ENCODE measurements around the gene CSKMT. TPM values are rescaled to one million over a fixed set of nuclear protein-coding genes. Genes with fewer than 3 reads are reported as not detected.

Gene CSKMT
- total and polyA plus RNA-seq, 2 donors (not counting 1 experiment from before 2014, with no cell fraction given): 39.0 to 57.3 TPM

DNA sequence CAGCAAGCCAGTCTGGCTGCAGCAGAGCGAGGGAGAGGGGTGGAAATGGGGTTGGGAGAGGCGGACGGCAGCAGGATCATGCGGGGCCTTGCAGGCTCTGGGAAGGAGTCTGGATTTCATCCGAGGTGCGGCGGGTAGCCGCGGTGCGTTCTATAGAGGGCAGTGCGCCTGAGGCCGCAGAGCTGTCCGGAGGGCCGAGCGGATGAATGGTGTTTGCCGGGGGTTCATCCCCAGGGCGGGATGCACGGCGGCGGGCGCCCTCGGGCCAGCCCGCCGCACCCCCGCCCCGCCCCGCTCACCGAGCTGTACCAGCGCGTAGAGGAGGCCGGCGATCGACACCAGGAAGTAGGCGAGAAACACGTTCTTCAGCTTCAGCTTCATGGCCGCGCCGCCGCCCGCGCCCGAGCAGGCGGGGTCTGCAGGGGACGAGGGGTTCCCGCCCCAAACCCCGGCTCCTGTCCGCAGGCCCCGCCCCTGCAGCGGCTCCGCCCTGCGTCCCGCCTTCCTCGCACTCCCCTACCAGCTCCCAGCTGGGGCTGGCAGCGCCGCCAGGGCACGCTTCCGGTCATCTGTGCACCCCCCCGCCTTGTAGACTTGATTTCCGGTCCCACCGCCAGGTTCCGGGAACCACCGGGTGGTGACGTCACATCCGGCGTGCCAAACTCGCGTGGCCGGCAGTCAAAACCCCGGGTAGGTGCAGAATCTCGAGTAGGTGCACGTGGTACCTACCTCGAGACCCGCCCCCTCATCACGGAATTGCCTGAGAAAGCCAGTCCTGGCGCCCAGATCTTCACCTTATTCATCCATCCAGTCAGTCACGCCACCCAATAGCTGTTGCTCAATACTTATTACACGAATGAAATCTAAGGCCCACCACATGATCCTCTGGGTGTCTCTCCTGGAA, 43.3 kb upstream of the CSKMT start, which contains the start of gene B3GAT3:
Gene B3GAT3, minus strand, starts transcription at position 420 of the 904 bp plus-strand sequence. Its CDS starts 39 bp downstream, at position 381.
- intact Hi-C loops (cut with micrococcal nuclease): loop anchor here (1.0 to 2.0 kb wide), 8 partner anchors 10 to 139 kb away; partner anchors contain the start of genes C11orf98, CSKMT, EML3 and GANAB
- WGBS (ENCODE audit: insufficient coverage): under 1% methylated on average over 75 of the region's 77 CpGs
- peak within 1 kb of the TSS; percentile 92 for H3K4me2 ChIP-seq (replicated peaks; ENCODE audit: low read depth, low read length, poor library complexity, severe bottlenecking)
- peaks cover 23% of the 10 kb centered on the region for H3K4me1 Mint-ChIP-seq
- peak within 1 kb of the TSS; percentile 95 for H3K27ac Mint-ChIP-seq
- H3K27me3 ChIP-seq (replicated peaks in 1 of 4; ENCODE audit: control extremely low read depth in 1 of 4, control insufficient read depth in 3 of 4, insufficient read depth in 4 of 4, low read length in 3 of 4): no peaks in the 10 kb centered on the region
- DNase-seq (peak; percentile 99), ATAC-seq (ENCODE audit: low read depth) (peak; percentile 92)
- peaks cover 4% of the 10 kb centered on the region for H4K20me1 ChIP-seq (ENCODE audit: control insufficient read depth, insufficient read depth, low read length, poor library complexity, severe bottlenecking)
- no peaks in the 10 kb centered on the region for H3K9me3 ChIP-seq (ENCODE audit: control extremely low read depth in 1 of 3, control insufficient read depth in 2 of 3, insufficient read depth in 1 of 3, low read length in 2 of 3)
- no peaks in the 10 kb centered on the region for H3K9me3 Mint-ChIP-seq (ENCODE audit: insufficient read depth)
- H3K4me3 Mint-ChIP-seq: peak within 1 kb of the TSS; percentile 98
- peaks cover 5 to 28% of the 10 kb centered on the region in 2 experiments for H3K36me3 ChIP-seq (replicated peaks in 1 of 2; ENCODE audit: control extremely low read depth in 1 of 2, control insufficient read depth in 1 of 2, extremely low read depth in 1 of 2, insufficient read depth in 2 of 2, low read length in 1 of 2)
- H3K9ac ChIP-seq (ENCODE audit: low read length): peak within 1 kb of the TSS; percentile 93
- H3K4me3 ChIP-seq (ENCODE audit: control extremely low read depth in 1 of 5, extremely low read depth in 1 of 5, insufficient read depth in 1 of 5, low read depth in 2 of 5, low read length in 4 of 5): peak within 1 kb of the TSS; percentile 80 to 93 (median 88)
- POLR2A ChIA-PET: interaction anchor here (0.6 to 3.6 kb wide), 18 partner anchors 19 to 1690 kb away, joined by 3 to 33 read pairs (median 6); partner anchors contain the start of genes BSCL2, C11orf98, CSKMT and EEF1G
- TF ChIP-seq EZH2 (IDR thresholded peaks at IDR 0.05; ENCODE audit: borderline replicate concordance, insufficient read depth, low read depth, low read length, poor library complexity, severe bottlenecking): no peak
- TF ChIP-seq, protein P1, sequence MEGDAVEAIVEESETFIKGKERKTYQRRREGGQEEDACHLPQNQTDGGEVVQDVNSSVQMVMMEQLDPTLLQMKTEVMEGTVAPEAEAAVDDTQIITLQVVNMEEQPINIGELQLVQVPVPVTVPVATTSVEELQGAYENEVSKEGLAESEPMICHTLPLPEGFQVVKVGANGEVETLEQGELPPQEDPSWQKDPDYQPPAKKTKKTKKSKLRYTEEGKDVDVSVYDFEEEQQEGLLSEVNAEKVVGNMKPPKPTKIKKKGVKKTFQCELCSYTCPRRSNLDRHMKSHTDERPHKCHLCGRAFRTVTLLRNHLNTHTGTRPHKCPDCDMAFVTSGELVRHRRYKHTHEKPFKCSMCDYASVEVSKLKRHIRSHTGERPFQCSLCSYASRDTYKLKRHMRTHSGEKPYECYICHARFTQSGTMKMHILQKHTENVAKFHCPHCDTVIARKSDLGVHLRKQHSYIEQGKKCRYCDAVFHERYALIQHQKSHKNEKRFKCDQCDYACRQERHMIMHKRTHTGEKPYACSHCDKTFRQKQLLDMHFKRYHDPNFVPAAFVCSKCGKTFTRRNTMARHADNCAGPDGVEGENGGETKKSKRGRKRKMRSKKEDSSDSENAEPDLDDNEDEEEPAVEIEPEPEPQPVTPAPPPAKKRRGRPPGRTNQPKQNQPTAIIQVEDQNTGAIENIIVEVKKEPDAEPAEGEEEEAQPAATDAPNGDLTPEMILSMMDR (IDR thresholded peaks at IDR 0.05): no peak
- H3K4me1 ChIP-seq (ENCODE audit: control insufficient read depth in 2 of 2, insufficient read depth in 2 of 2, low read length in 2 of 2): peaks cover 11 to 19% of the 10 kb centered on the region in 2 donors
- CTCF ChIA-PET: interaction anchor here (1.1 to 4.4 kb wide), 11 partner anchors 9 to 259 kb away, joined by 3 to 35 read pairs (median 5); partner anchors contain the start of genes C11orf98, CSKMT, EML3 and LBHD1
- peaks cover 15% of the 10 kb centered on the region for H3K79me2 ChIP-seq (ENCODE audit: control insufficient read depth, insufficient read depth, low read length)
- H3K27ac ChIP-seq (ENCODE audit: low read length in 2 of 2): peak within 1 kb of the TSS; percentile 88 to 98
- H3K27me3 Mint-ChIP-seq: no peaks in the 10 kb centered on the region
- peak within 1 kb of the TSS; percentile 85 for H2AFZ ChIP-seq (ENCODE audit: insufficient read depth, low read depth, low read length, poor library complexity, severe bottlenecking)
